Stimulated activated CD8-positive, alpha-beta memory T cell treated with anti-CD3 and anti-CD28 coated beads, Interleukin-2, amount 100 ng/mL, for 48 hours (primary cell): ENCODE measurements around the gene C9orf43.
"Not testable (repeated sequence)": the region's sequence is repeated elsewhere in the genome, so short reads cannot be mapped to it uniquely, and the experiment has no call there.

ENCODE experiments used
- DNase-seq, 2 donors: peaks; one replicate each; pipeline ENCODE4 v3.0.0-alpha.2; 2020; ENCODE audit warnings: low read depth in 2 of 2

Gene C9orf43

GRCh38 chr9:113381909-113382411, 28.6 kb upstream of the C9orf43 start:
- no peak for DNase-seq

GRCh38 chr9:113386571-113387393, 23.8 kb upstream of the C9orf43 start:
- DNase-seq: no peak

DNA sequence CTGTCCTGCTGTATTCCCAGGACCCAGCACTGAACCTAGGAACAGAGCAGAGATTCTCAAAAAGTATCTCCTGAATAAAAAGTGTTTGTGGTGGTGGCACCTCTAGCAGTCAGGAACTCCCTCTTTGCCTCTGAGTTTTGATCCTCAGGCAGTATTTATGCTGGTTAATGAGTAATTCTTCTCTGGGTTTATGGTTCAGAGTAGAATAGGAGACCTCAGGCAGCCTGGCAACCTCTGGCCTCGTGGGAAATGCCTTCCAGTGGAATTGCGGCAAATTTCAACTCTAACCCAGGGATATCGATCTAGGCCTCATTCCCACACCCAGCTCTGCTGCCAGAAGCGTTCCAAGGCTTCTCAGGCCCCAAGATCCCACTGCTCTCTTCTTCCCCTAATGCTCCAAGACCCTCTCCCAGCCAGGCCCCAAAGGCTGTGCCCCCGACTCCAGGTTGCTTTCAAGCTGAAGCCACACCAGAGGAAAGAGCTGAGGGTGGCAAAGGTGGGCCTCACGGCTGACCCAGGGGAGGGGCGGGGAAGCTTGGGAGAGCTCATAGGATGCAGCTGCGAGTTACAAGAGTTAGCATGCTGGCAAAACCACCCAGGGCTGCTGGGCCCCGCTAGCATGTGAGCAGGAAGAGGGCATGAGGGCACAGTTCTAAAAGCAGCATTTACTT, 22.9 kb upstream of the C9orf43 start:
- no peak for DNase-seq

DNA sequence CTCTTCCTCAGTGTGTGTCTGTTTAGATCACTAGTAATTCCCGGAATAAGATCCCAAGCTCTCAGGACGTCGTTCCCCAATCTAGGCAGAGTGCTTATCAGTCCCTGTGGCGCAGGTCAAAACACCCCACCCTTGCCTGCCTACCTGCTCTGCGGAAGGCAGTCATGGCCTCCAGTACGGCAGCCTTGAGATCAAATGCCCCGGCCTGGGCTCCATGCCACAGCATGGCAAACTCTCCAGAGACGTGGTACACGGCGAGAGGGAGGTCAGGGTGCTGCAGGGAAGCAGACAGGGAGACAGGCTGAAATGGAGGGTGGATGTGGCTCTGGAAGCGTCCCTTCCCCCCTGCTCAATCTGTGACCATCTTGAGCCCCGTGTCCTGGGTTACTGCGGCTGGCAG, 21.7 kb upstream of the C9orf43 start:
- no peak for DNase-seq

GRCh38 chr9:113389451-113389850, 21.1 kb upstream of the C9orf43 start:
- DNase-seq: no peak

DNA sequence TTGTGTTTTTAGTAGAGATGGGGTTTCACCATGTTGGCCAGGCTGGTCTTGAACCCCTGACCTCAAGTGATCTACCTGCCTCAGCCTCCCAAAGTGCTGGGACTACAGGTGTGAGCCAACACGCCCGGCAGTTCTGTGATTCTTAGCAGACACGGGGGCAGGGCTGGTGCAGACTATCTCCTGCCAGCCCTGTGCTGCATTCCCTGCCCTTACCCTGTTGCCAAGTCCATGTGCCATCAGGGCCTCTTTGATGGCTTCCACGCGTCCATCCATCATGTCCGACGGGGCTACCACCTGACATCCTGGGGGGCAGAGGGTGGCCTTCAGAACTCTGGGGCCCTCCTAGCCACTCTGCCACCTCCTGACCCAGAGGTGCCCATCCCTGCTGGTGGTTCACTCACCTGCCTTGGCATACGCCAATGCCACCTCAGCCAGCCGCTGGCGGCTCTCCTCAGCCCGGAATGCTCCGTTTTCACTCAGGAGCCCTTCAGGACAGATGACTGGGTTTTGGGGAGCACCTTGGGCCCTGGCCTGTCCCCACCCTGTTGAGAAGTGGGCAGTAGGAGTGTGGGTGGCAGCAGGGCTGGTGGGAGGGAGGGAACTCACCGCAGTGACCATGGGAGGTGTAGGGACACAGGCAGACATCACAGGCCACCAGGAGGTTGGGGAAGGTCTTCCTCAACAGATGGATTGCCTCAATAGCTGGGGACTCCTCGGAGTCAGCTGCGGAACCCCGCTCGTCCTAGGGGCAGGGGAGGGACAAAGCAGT, 20.2 kb upstream of the C9orf43 start:
- DNase-seq: no peak

GRCh38 chr9:113391917-113392316, 18.6 kb upstream of the C9orf43 start:
- DNase-seq: no peak

DNA sequence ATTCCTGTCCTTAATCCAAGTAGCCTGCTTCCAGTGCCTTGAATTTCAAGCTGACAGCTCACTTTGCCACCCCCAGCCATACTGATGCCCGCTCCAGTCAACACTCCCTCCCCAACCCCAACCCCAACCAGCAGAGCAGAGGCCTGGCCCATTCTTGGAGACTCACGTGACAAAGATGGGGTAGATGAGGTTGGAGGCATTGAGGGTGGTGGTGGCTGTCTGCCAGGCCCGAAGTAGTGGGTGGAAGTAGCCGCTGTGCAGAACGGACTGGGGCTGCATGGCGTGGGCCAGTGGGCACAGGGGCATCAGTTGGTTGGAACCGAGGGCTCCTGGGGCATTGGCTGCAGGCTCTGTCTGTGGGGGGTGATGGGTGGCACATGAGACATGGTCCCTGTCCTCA, 17.3 kb upstream of the C9orf43 start:
- no peak for DNase-seq

- DNase-seq: no peak
Observed at GRCh38 chr9:113395000-113395861, 15.3 kb upstream of the C9orf43 start.

DNA sequence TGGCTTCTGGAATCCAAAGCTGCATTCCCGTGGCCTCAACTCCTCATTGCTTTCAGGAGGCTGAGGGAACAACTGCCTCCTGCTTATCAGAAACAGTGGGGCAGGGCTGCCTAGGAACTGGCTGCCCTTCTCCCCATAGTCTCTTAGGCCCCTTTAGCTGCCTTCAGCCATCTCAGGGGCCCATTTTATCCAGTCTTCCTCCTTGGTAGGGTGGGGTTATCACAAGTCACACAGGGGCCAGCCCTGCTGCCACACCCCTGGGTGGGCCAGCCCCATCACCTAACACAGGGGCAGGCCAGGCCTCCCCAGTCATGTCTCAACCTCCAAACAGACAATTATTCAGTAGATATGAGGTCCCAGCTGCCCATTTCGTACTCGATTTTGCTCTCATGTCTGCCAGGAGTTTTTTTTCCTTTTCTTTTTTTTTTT, 13.3 kb upstream of the C9orf43 start:
- no peak for DNase-seq

DNA sequence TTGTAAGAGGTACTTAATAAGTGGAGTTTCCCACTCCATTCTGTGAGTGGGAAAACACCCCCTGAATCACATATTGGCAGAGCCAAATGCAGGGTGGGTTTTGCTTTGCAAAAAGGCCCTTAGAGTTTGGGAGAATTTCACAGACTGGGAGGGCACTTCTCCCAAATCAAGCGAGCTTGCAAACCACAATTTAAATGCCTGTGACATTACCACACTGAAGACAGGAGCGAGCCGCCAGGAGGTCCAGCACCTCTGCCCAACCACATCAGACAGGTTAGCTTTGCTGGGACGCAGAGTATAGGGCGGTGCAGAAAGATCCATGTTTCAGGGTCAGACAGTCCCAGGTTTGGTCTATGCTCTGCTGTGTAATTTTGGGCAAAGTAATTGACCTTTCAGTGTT, 11.8 kb upstream of the C9orf43 start:
- no peak for DNase-seq

DNA sequence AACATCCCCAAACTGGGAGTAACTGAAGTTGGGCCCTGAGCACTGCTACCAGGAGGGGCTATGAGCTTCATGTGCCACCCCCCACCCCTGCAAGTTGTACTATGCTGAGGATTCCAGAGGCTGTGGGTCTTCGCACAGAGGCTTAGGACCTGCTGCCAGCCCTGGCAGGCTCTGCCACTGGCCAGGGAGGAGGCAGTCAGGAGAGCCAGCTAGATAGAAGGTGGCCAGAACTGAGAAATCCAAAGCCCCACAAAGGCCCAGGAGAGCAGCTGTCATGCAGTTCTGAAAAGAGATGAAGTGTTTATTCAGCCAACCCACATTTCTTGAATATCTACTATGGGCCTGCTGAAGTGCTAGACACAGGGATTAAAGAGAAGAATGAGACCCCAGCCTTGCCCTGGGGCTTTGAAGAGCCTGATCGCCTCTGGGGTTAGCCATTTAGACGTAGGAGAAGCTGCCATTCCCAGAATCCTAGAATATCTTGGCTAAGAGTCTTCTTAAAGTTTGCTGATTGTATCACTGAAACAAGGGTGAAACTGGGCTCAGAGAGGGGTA, 10.8 kb upstream of the C9orf43 start:
- no peak for DNase-seq

GRCh38 chr9:113401027-113401792, 9.3 kb upstream of the C9orf43 start, which contains the start of gene ALAD:
ALAD (minus strand) TSS chr9:113401284; CDS start chr9:113393559, 7,725 bp downstream.
- DNase-seq: peak; percentile 99 to 100

- no peak for DNase-seq
Observed at GRCh38 chr9:113403646-113404045, 6.9 kb upstream of the C9orf43 start.

DNA sequence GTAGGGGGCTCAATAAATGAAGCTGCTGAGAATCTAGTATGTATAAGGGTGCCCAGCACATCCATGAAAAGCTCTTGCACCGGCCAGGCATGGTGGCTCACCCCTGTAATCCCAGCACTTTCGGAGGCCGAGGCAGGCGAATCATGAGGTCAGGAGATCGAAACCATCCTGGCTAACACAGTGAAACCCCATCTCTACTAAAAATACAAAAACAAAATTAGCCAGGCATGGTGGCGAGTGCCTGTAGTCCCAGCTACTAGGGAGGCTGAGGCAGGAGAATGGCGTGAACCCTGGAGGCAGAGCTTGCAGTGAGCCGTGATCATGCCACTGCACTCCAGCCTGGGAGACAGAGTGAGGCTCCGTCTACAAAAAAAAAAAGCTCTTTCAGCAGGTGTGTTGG, 4.2 kb upstream of the C9orf43 start:
- DNase-seq: not testable (repeated sequence)

DNA sequence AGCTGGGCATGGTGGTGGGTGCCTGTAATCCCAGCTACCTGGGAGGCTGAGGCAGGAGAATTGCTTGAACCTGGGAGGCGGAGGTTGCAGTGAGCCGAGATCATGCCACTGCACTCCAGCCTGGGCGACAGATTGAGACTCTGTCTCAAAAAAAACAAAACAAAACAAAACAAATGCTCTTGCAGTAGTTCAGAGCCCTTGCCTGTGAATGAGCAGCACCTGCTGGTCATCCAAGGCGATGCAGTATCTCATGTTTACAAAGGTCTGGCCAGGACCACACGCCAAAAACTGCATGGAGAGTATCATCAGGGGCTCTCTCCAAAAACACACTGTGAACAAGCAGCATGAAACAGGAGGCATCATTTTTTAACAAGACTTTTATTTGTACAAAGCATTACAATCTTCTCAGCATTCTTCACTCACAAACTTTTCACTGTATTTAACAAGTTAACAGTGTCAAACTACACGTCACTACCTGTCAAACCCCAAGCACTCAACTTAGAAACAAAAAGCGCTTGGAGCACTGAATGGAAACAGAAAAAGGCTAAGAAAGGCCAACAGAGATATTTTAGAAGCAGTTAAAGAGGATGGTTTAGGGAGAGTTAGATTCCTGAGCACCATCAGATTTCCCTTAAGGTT, 3.6 kb upstream of the C9orf43 start:
- peak in 1 of 2 donors; percentile 30 for DNase-seq

- DNase-seq: no peak
Observed at GRCh38 chr9:113409481-113409880, 1.1 kb upstream of the C9orf43 start.

DNA sequence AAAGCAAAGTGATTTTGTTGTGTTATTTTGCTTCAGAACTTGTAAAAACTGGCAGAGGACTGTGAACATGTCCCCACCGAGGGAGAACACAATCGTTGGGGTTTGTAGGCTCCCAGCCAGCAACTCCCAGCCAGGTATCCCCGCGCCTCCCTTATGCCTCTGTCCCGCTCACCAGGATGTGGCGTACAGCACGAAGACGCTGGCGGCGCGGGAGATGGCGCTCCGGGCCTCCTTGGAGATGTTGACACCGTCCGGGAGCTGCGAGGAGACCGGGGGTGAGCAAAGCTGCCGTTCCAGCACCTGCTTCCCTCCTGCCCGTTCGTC, 702 bp upstream of the C9orf43 start:
- DNase-seq: no peak

GRCh38 chr9:113416149-113416721, 5.7 kb downstream of the C9orf43 start:
- DNase-seq: no peak
